PFSK-1 (cell line): Measurements from ENCODE around the gene CD300E.

Source experiments
- POLR2AphosphoS5 ChIP-seq: IDR thresholded peaks from 2 replicates; pipeline ENCODE4 v1.6.1; 2012; ENCODE audit warnings: low read depth, mild to moderate bottlenecking, control low read depth, low read length, moderate library complexity
- TAF1 ChIP-seq: IDR thresholded peaks from 2 replicates; pipeline ENCODE4 v1.6.1; 2012; ENCODE audit warnings: low read length, control low read depth, borderline replicate concordance; ENCODE audit not compliant: insufficient read depth
- TF ChIP-seq, protein P1 (sequence below), 2 experiments: IDR thresholded peaks; 2 replicates each; pipeline versions ENCODE4 v1.6.1 to v1.8.0; 2011 to 2012; ENCODE audit warnings: low read depth in 2 of 2, low read length in 2 of 2, control low read depth in 1 of 2, inconsistent platforms in 1 of 2, mild to moderate bottlenecking in 1 of 2, moderate library complexity in 1 of 2; ENCODE audit not compliant: insufficient read depth in 1 of 2

DNA sequence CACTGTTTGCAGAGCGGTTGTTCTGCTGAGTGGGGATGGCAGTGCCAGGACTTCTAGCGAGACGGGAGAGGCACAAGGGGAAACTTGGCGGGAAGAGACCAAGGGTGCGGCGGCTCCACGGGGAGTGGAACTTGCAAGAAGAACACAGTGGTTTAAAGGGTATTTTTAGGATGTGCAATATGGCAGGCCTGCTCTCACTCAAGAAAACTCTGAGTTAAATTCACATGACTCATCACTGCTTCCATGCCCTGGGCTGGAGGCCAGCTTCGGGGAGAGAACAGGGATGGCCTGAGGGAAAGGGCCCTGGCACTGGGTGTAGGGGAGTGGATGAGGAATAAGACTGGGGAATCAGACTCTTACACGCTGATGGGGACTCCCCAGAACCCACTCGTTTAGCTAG lies 18.2 kb downstream of the CD300E start:
- TF ChIP-seq TAF1 (no peak), POLR2AphosphoS5 (no peak)
- TF ChIP-seq, protein P1, sequence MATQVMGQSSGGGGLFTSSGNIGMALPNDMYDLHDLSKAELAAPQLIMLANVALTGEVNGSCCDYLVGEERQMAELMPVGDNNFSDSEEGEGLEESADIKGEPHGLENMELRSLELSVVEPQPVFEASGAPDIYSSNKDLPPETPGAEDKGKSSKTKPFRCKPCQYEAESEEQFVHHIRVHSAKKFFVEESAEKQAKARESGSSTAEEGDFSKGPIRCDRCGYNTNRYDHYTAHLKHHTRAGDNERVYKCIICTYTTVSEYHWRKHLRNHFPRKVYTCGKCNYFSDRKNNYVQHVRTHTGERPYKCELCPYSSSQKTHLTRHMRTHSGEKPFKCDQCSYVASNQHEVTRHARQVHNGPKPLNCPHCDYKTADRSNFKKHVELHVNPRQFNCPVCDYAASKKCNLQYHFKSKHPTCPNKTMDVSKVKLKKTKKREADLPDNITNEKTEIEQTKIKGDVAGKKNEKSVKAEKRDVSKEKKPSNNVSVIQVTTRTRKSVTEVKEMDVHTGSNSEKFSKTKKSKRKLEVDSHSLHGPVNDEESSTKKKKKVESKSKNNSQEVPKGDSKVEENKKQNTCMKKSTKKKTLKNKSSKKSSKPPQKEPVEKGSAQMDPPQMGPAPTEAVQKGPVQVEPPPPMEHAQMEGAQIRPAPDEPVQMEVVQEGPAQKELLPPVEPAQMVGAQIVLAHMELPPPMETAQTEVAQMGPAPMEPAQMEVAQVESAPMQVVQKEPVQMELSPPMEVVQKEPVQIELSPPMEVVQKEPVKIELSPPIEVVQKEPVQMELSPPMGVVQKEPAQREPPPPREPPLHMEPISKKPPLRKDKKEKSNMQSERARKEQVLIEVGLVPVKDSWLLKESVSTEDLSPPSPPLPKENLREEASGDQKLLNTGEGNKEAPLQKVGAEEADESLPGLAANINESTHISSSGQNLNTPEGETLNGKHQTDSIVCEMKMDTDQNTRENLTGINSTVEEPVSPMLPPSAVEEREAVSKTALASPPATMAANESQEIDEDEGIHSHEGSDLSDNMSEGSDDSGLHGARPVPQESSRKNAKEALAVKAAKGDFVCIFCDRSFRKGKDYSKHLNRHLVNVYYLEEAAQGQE (IDR thresholded peaks at IDR 0.05; ENCODE audit: insufficient read depth in 1 of 2, low read depth in 2 of 2, low read length in 2 of 2), result no peak
